A549 (cell line): ENCODE data around the gene TMPRSS5. TPM values are rescaled to one million over a fixed set of nuclear protein-coding genes. Genes with fewer than 3 reads are reported as not detected.

Source experiments
- ATAC-seq, 2 experiments: fragments of 200-7000 bp in 1 of 2; fragments of >200 bp in 1 of 2; cut with Nextera tagmentation in 1 of 2; cut with Tn5 transposase in 1 of 2; 3 replicates each; pipeline versions ENCODE4 v1.8.0 to v1.9.1; 2018 to 2020; ENCODE audit warnings: mild to moderate bottlenecking in 1 of 2, moderate library complexity in 1 of 2
- CTCF ChIA-PET: fragments of 300-600 bp; sonication (Branson Sonifier 250); formaldehyde crosslinking; extraction: SDS; loops from one replicate; lab custom pipeline; 2021; ENCODE audit warnings: antibody characterized with exemption, inconsistent platforms; lab: Yijun Ruan, JAX
- POLR2A ChIA-PET: fragments of 350-600 bp; formaldehyde crosslinking; extraction: SDS; loops from one replicate; lab custom pipeline; 2021; ENCODE audit warnings: antibody characterized with exemption, inconsistent platforms; lab: Yijun Ruan, JAX
- DNase-seq, 2 experiments: peaks; one replicate each; pipeline versions ENCODE4 v3.0.0 to v3.0.0-alpha.2; 2011 to 2016; ENCODE audit warnings: low read depth in 1 of 2, low spot score in 1 of 2
- FAIRE-seq: peaks from 2 replicates; lab custom pipeline; 2011; peaks lifted over from hg19 to GRCh38; lab: Jason Lieb, UNC
- H3K27ac ChIP-seq, 2 experiments: fragments of >200 bp; sonication (Bioruptor Twin); formaldehyde crosslinking; 3 replicates each; pipeline ENCODE4 v1.5.1; 2016 to 2017
- H3K4me1 ChIP-seq: fragments of >200 bp; sonication (Bioruptor Twin); formaldehyde crosslinking; 3 replicates; pipeline ENCODE4 v1.6.1; 2016
- H3K4me2 ChIP-seq: fragments of >200 bp; sonication (Bioruptor Twin); formaldehyde crosslinking; 3 replicates; pipeline ENCODE4 v1.6.1; 2016
- H3K4me3 ChIP-seq: fragments of >200 bp; sonication (Bioruptor Twin); formaldehyde crosslinking; 3 replicates; pipeline ENCODE4 v1.5.1; 2016
- H3K9me3 ChIP-seq: fragments of >200 bp; sonication (Bioruptor Twin); formaldehyde crosslinking; 3 replicates; pipeline ENCODE4 v1.6.1; 2016
- ATOH8 ChIP-seq: fragments of 250-450 bp; sonication (Bioruptor Pico); IDR thresholded peaks from 2 replicates; pipeline ENCODE4 v1.5.0; 2020; ENCODE audit warnings: low read depth, mild to moderate bottlenecking, moderate library complexity
- BCL3 ChIP-seq: fragments of >200 bp; sonication (Bioruptor Twin); formaldehyde crosslinking; IDR thresholded peaks from 3 replicates; pipeline ENCODE4 v1.6.1; 2016
- BHLHE40 ChIP-seq: IDR thresholded peaks from 2 replicates; pipeline ENCODE4 v1.6.1; 2012; ENCODE audit warnings: low read depth, low read length, inconsistent platforms
- CBX2 ChIP-seq: fragments of 200-600 bp; sonication (generic); IDR thresholded peaks from 2 replicates; pipeline ENCODE4 v1.6.1; 2016; ENCODE audit warnings: low read depth, mild to moderate bottlenecking, borderline replicate concordance
- CBX8 ChIP-seq: fragments of 200-600 bp; sonication (generic); IDR thresholded peaks from 2 replicates; pipeline ENCODE4 v1.6.1; 2016
- ELK1 ChIP-seq: fragments of 150-350 bp; IDR thresholded peaks from 2 replicates; pipeline ENCODE4 v1.6.1; 2014; ENCODE audit warnings: low read depth, mild to moderate bottlenecking, low read length
- FOSB ChIP-seq: fragments of 250-450 bp; sonication (Bioruptor Pico); IDR thresholded peaks from 2 replicates; pipeline ENCODE4 v1.5.0; 2020; ENCODE audit warnings: mild to moderate bottlenecking, moderate library complexity
- FOSL2 ChIP-seq, 2 experiments: fragments of 450-650 bp in 1 of 2; fragments of >200 bp in 1 of 2; sonication (Bioruptor Twin) in 1 of 2; formaldehyde crosslinking; IDR thresholded peaks; 2 replicates each; pipeline versions ENCODE4 v1.5.0 to v1.6.1; 2016 to 2020; ENCODE audit warnings: mild to moderate bottlenecking in 1 of 2, moderate library complexity in 1 of 2
- GATA3 ChIP-seq: IDR thresholded peaks from 2 replicates; pipeline ENCODE4 v1.6.1; 2012; ENCODE audit warnings: borderline replicate concordance
- HDAC2 ChIP-seq: fragments of 200-600 bp; sonication (generic); IDR thresholded peaks from 2 replicates; pipeline ENCODE4 v1.6.1; 2016
- HEYL ChIP-seq: fragments of 250-450 bp; sonication (Bioruptor Pico); IDR thresholded peaks from 2 replicates; pipeline ENCODE4 v1.8.0; 2021; ENCODE audit warnings: mild to moderate bottlenecking, moderate library complexity
- HMGXB4 ChIP-seq: fragments of 250-450 bp; sonication (Bioruptor Pico); IDR thresholded peaks from 2 replicates; pipeline ENCODE4 v1.5.0; 2021; ENCODE audit warnings: mild to moderate bottlenecking, moderate library complexity, borderline replicate concordance
- JUN ChIP-seq, 2 experiments: fragments of >200 bp; sonication (Bioruptor Twin); formaldehyde crosslinking; IDR thresholded peaks; 2 replicates in 1 of 2; 3 replicates in 1 of 2; pipeline ENCODE4 v1.6.1; 2016 to 2017
- KDM1A ChIP-seq: fragments of 200-600 bp; sonication (generic); IDR thresholded peaks from 2 replicates; pipeline ENCODE4 v1.6.1; 2016; ENCODE audit warnings: low read depth, mild to moderate bottlenecking
- MAZ ChIP-seq: fragments of 150-350 bp; IDR thresholded peaks from 2 replicates; pipeline ENCODE4 v1.6.1; 2014; ENCODE audit warnings: antibody characterized with exemption, low read depth, low read length, borderline replicate concordance
- MYC ChIP-seq: IDR thresholded peaks from 2 replicates; pipeline ENCODE4 v1.6.1; 2012; ENCODE audit warnings: mild to moderate bottlenecking, inconsistent platforms, low read length, improper control_type of control experiment, borderline replicate concordance
- NPAS2 ChIP-seq: fragments of 250-450 bp; sonication (Bioruptor Pico); IDR thresholded peaks from 2 replicates; pipeline ENCODE4 v1.8.0; 2022; ENCODE audit warnings: mild to moderate bottlenecking, moderate library complexity, borderline replicate concordance
- NR3C1 ChIP-seq: fragments of >200 bp; sonication (Bioruptor Twin); formaldehyde crosslinking; IDR thresholded peaks from 3 replicates; pipeline ENCODE4 v1.6.1; 2017
- POLR2A ChIP-seq: IDR thresholded peaks from 2 replicates; pipeline ENCODE4 v1.6.1; 2012; ENCODE audit warnings: mild to moderate bottlenecking, low read length
- RARB ChIP-seq: fragments of 250-450 bp; sonication (Bioruptor Pico); IDR thresholded peaks from 2 replicates; pipeline ENCODE4 v1.8.0; 2021; ENCODE audit warnings: mild to moderate bottlenecking, moderate library complexity
- REST ChIP-seq: fragments of 200-600 bp; sonication (generic); IDR thresholded peaks from 2 replicates; pipeline ENCODE4 v1.6.1; 2016; ENCODE audit warnings: antibody characterized with exemption, mild to moderate bottlenecking, moderate library complexity
- RFX5 ChIP-seq: fragments of 450-650 bp; IDR thresholded peaks from 2 replicates; pipeline ENCODE4 v1.7.1; 2014; ENCODE audit warnings: antibody characterized with exemption, mild to moderate bottlenecking, moderate library complexity
- SMC3 ChIP-seq: fragments of >200 bp; sonication (Bioruptor Twin); formaldehyde crosslinking; IDR thresholded peaks from 3 replicates; pipeline ENCODE4 v1.6.1; 2018; ENCODE audit warnings: inconsistent platforms
- TP53 ChIP-seq: fragments of 250-450 bp; sonication (Bioruptor Pico); IDR thresholded peaks from 2 replicates; pipeline ENCODE4 v1.5.0; 2021; ENCODE audit warnings: mild to moderate bottlenecking, moderate library complexity
- USF2 ChIP-seq: fragments of 450-650 bp; IDR thresholded peaks from 2 replicates; pipeline ENCODE4 v1.6.1; 2014; ENCODE audit warnings: antibody characterized with exemption
- WGBS: methylation state at CpG from one replicate; pipeline ENCODE4 v1.1.6; 2017; ENCODE audit errors: missing lambda C conversion rate; 5-methylcytosine and 5-hydroxymethylcytosine counted together
- polyA plus RNA-seq, 4 experiments: library from polyadenylated mRNA; depleted of rRNA in 3 of 4; stranded (reverse); fragments of >200 nt; fragmentation: RNase III in 1 of 4; extraction: RNeasy Plus Mini Kit Qiagen cat#74134 plus additional on column Dnase treatment in 1 of 4; gene quantifications; 2 replicates in 3 of 4; 3 replicates in 1 of 4; pipeline ENCODE4 v1.2.3, GENCODE V29; 2011 to 2017

The TMPRSS5 gene
- polyA plus RNA-seq, 2 of the 4 experiments (the other 2 are of a cell fraction): 0.12 TPM

GRCh38 chr11:113647856-113648255, 58.3 kb downstream of the TMPRSS5 start:
- TF ChIP-seq SMC3 (no peak), FOSL2 (IDR thresholded peaks at IDR 0.05) (no peak), FOSL2 (CRISPR knock-in tag; IDR thresholded peaks at IDR 0.05) (no peak), ELK1 (no peak), RFX5 (no peak), RARB (no peak), BHLHE40 (no peak), ATOH8 (CRISPR knock-in tag) (no peak)
- TF ChIP-seq, all 56 proteins: peak for 0
- 15% methylated on average over 4 of the region's 4 CpGs for WGBS
- no peak for FAIRE-seq
- Histone ChIP-seq H3K27ac (no peak overlapping the region), H3K4me3 (no peak overlapping the region), H3K4me1 (no peaks in the 10 kb centered on the region), H3K4me2 (no peak overlapping the region), H3K9me3 (no peaks in the 10 kb centered on the region)
- POLR2A ChIA-PET: no interaction called here
- DNase-seq: no peak
- ATAC-seq: no peak
- CTCF ChIA-PET: no interaction called here

GRCh38 chr11:113647108-113647507, 59.0 kb downstream of the TMPRSS5 start:
- ATAC-seq: no peak
- CTCF ChIA-PET: no interaction called here
- 0% methylated on average over 3 of the region's 3 CpGs for WGBS
- FAIRE-seq: no peak
- H3K4me2 ChIP-seq: no peak overlapping the region
- H3K4me3 ChIP-seq: no peak overlapping the region
- POLR2A ChIA-PET: no interaction called here
- TF ChIP-seq FOSL2 (IDR thresholded peaks at IDR 0.05) (no peak), FOSL2 (CRISPR knock-in tag; IDR thresholded peaks at IDR 0.05) (no peak), GATA3 (no peak), HMGXB4 (CRISPR knock-in tag) (no peak), KDM1A (no peak), MYC (no peak), CBX2 (no peak), HDAC2 (no peak), FOSB (CRISPR knock-in tag) (no peak), POLR2A (no peak), NR3C1 (no peak), USF2 (no peak), HEYL (CRISPR knock-in tag) (no peak), NPAS2 (CRISPR knock-in tag) (no peak), MAZ (no peak), BCL3 (no peak), JUN (IDR thresholded peaks at IDR 0.05) (no peak), TP53 (CRISPR knock-in tag) (no peak), REST (no peak), CBX8 (no peak)
- TF ChIP-seq, all 56 proteins: peak for 0
- Histone ChIP-seq H3K27ac (no peak overlapping the region), H3K4me1 (no peaks in the 10 kb centered on the region), H3K9me3 (no peaks in the 10 kb centered on the region)
- no peak for DNase-seq
